Peyer's patch (tissue), 4 donors: ENCODE data around the gene RAB28.

ENCODE experiments used
- POLR2A ChIP-seq, 2 donors: fragments of 450-650 bp; IDR thresholded peaks; one replicate each; pipeline ENCODE4 v1.5.1; 2017; ENCODE audit warnings: antibody characterized with exemption in 2 of 2, mild to moderate bottlenecking in 2 of 2, moderate library complexity in 2 of 2
- TF ChIP-seq, protein P1 (sequence below), 6 experiments: fragments of 450-650 bp in 4 of 6; fragments of 200-600 bp in 2 of 6; sonication (generic) in 1 of 6; IDR thresholded peaks; one replicate each; pipeline ENCODE4 v1.5.1; 2017 to 2019; ENCODE audit warnings: antibody characterized with exemption in 6 of 6, mild to moderate bottlenecking in 3 of 6, moderate library complexity in 1 of 6

DNA sequence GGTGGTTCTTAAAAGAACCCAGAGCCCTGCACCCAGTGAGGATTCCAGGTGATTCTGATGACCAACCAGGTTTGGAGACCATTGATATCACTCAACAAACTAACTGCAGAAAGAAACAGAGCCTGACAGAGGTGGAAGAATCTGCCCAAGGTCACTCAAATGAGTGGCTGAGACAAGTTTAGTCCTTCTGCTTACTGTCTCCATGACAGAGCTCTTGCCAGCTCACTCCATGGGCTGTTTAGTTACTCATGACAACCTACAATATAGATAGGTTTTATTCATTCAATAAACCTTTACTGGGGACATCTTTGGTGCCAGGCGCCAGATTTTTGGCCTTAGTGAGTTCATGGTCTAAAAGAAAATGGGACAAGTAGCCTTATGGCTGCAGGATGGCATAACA lies 124.3 kb downstream of the RAB28 start:
- no peak for TF ChIP-seq POLR2A (IDR thresholded peaks at IDR 0.05)
- TF ChIP-seq, protein P1, sequence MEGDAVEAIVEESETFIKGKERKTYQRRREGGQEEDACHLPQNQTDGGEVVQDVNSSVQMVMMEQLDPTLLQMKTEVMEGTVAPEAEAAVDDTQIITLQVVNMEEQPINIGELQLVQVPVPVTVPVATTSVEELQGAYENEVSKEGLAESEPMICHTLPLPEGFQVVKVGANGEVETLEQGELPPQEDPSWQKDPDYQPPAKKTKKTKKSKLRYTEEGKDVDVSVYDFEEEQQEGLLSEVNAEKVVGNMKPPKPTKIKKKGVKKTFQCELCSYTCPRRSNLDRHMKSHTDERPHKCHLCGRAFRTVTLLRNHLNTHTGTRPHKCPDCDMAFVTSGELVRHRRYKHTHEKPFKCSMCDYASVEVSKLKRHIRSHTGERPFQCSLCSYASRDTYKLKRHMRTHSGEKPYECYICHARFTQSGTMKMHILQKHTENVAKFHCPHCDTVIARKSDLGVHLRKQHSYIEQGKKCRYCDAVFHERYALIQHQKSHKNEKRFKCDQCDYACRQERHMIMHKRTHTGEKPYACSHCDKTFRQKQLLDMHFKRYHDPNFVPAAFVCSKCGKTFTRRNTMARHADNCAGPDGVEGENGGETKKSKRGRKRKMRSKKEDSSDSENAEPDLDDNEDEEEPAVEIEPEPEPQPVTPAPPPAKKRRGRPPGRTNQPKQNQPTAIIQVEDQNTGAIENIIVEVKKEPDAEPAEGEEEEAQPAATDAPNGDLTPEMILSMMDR (IDR thresholded peaks at IDR 0.05) = no peak
